Tibial nerve (tissue), 4 donors: Measurements from ENCODE around the gene DCD.

Experiments used
- EP300 ChIP-seq, 2 donors: sonication (generic); formaldehyde crosslinking; IDR thresholded peaks; one replicate each; pipeline ENCODE4 v1.6.1; 2017; ENCODE audit warnings: antibody characterized with exemption in 2 of 2, mild to moderate bottlenecking in 1 of 2
- POLR2A ChIP-seq, 2 donors: fragments of 450-650 bp; IDR thresholded peaks; one replicate each; pipeline ENCODE4 v1.6.1; 2017; ENCODE audit warnings: antibody characterized with exemption in 2 of 2, mild to moderate bottlenecking in 2 of 2, moderate library complexity in 2 of 2
- TF ChIP-seq, protein P1 (sequence below), 5 experiments: fragments of 200-600 bp in 3 of 5; fragments of 450-650 bp in 2 of 5; sonication (generic) in 3 of 5; IDR thresholded peaks; one replicate each; pipeline ENCODE4 v1.5.1; 2016 to 2019; ENCODE audit warnings: antibody characterized with exemption in 5 of 5, mild to moderate bottlenecking in 3 of 5, moderate library complexity in 2 of 5

DNA sequence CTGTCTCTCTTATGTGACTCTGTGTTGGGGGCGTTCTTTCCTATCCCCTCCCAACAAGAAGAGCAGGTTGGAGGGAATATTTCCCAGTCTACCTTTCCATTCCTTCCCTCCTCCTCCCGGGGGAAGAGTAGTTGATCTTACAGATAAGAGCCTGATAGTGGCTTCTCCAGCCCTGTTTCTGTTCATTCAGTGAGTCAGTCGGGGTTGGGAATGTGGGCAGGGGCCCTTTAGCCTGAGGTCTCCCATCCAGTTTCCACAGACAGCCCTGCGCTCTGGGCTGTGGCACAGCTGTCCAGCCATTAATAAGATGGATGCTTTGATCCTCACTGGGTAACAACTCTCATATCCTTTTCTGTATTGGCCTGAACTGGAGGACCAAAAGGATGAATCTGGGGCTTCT is 41.6 kb downstream of the DCD start:
- TF ChIP-seq, protein P1, sequence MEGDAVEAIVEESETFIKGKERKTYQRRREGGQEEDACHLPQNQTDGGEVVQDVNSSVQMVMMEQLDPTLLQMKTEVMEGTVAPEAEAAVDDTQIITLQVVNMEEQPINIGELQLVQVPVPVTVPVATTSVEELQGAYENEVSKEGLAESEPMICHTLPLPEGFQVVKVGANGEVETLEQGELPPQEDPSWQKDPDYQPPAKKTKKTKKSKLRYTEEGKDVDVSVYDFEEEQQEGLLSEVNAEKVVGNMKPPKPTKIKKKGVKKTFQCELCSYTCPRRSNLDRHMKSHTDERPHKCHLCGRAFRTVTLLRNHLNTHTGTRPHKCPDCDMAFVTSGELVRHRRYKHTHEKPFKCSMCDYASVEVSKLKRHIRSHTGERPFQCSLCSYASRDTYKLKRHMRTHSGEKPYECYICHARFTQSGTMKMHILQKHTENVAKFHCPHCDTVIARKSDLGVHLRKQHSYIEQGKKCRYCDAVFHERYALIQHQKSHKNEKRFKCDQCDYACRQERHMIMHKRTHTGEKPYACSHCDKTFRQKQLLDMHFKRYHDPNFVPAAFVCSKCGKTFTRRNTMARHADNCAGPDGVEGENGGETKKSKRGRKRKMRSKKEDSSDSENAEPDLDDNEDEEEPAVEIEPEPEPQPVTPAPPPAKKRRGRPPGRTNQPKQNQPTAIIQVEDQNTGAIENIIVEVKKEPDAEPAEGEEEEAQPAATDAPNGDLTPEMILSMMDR (IDR thresholded peaks at IDR 0.05), result no peak
- TF ChIP-seq EP300 (IDR thresholded peaks at IDR 0.05) (no peak), POLR2A (IDR thresholded peaks at IDR 0.05) (no peak)
